WTC11 (cell line): ENCODE results near the gene RIOX2. TPM values are rescaled to one million over a fixed set of nuclear protein-coding genes. Genes with fewer than 3 reads are reported as not detected.

Source experiments
- ATAC-seq: fragments of 200-7000 bp; cut with Tn5 transposase; 2 replicates; pipeline ENCODE4 v1.10.0; 2021; ENCODE audit warnings: mild to moderate bottlenecking, moderate library complexity
- CTCF ChIA-PET: fragments of 300-600 bp; sonication (Branson Sonifier 250); formaldehyde crosslinking; loops from one replicate; lab custom pipeline; 2021; ENCODE audit warnings: antibody characterized with exemption; lab: Charles Lee
- POLR2A ChIA-PET: fragments of 350-600 bp; sonication (Branson Sonifier 250); formaldehyde crosslinking; loops from one replicate; lab custom pipeline; 2021; ENCODE audit warnings: antibody characterized with exemption; lab: Charles Lee
- DNase-seq: peaks from one replicate; pipeline ENCODE4 v3.0.0; 2021; ENCODE audit warnings: low spot score
- H3K27ac Mint-ChIP-seq: 2 replicates; pipeline ENCODE4 v1.8.0; 2021; ENCODE audit warnings: mixed read lengths
- H3K27me3 Mint-ChIP-seq: 2 replicates; pipeline ENCODE4 v1.8.0; 2021; ENCODE audit warnings: low read depth, mild to moderate bottlenecking, moderate library complexity, mixed read lengths
- H3K36me3 Mint-ChIP-seq: 2 replicates; pipeline ENCODE4 v1.8.0; 2021; ENCODE audit warnings: mixed read lengths
- H3K4me1 Mint-ChIP-seq: 2 replicates; pipeline ENCODE4 v1.8.0; 2022; ENCODE audit warnings: mixed read lengths
- H3K4me3 Mint-ChIP-seq: 2 replicates; pipeline ENCODE4 v1.8.0; 2021; ENCODE audit warnings: mild to moderate bottlenecking, moderate library complexity, mixed read lengths
- H3K9me3 Mint-ChIP-seq: 2 replicates; pipeline ENCODE4 v1.8.0; 2021; ENCODE audit warnings: mixed read lengths
- GRHL2 ChIP-seq: fragments of 250-450 bp; sonication (Bioruptor Pico); IDR thresholded peaks from 2 replicates; pipeline ENCODE4 v1.8.0; 2022; ENCODE audit warnings: mild to moderate bottlenecking, moderate library complexity; ENCODE audit not compliant: insufficient replicate concordance, severe bottlenecking
- KAT7 ChIP-seq: sonication (generic); formaldehyde crosslinking; IDR thresholded peaks from 2 replicates; pipeline ENCODE4 v1.8.1; 2023; ENCODE audit warnings: missing genetic modification reagents, mild to moderate bottlenecking, borderline replicate concordance
- MYBL2 ChIP-seq: sonication (generic); formaldehyde crosslinking; IDR thresholded peaks from 2 replicates; pipeline ENCODE4 v1.8.1; 2023; ENCODE audit warnings: mild to moderate bottlenecking, moderate library complexity, missing genetic modification reagents
- NFATC4 ChIP-seq: fragments of 250-450 bp; sonication (Bioruptor Pico); IDR thresholded peaks from 2 replicates; pipeline ENCODE4 v1.9.0; 2021; ENCODE audit warnings: mild to moderate bottlenecking
- NFYB ChIP-seq: sonication (generic); formaldehyde crosslinking; conservative IDR thresholded peaks from 2 replicates; pipeline ENCODE4 v1.8.0; 2022; ENCODE audit warnings: low read depth, missing genetic modification reagents
- NR1H2 ChIP-seq: sonication (generic); formaldehyde crosslinking; IDR thresholded peaks from 2 replicates; pipeline ENCODE4 v1.9.0; 2021; ENCODE audit warnings: mild to moderate bottlenecking, moderate library complexity, missing genetic modification reagents
- NR2C2 ChIP-seq: sonication (generic); formaldehyde crosslinking; IDR thresholded peaks from 2 replicates; pipeline ENCODE4 v1.8.0; 2022; ENCODE audit warnings: mild to moderate bottlenecking, missing genetic modification reagents
- OVOL2 ChIP-seq: fragments of 250-450 bp; sonication (Bioruptor Pico); IDR thresholded peaks from 2 replicates; pipeline ENCODE4 v1.9.0; 2021; ENCODE audit warnings: mild to moderate bottlenecking, borderline replicate concordance
- RORB ChIP-seq: fragments of 250-450 bp; sonication (Bioruptor Pico); IDR thresholded peaks from 2 replicates; pipeline ENCODE4 v1.9.0; 2021; ENCODE audit warnings: mild to moderate bottlenecking
- TP53 ChIP-seq: sonication (generic); formaldehyde crosslinking; IDR thresholded peaks from 2 replicates; pipeline ENCODE4 v1.8.1; 2023; ENCODE audit warnings: mild to moderate bottlenecking, missing genetic modification reagents
- ZNF317 ChIP-seq: sonication (generic); formaldehyde crosslinking; IDR thresholded peaks from 2 replicates; pipeline ENCODE4 v1.8.1; 2023; ENCODE audit warnings: low read depth, mild to moderate bottlenecking, moderate library complexity, missing genetic modification reagents, borderline replicate concordance
- ZNF671 ChIP-seq: fragments of 250-450 bp; sonication (Bioruptor Pico); IDR thresholded peaks from 2 replicates; pipeline ENCODE4 v1.8.0; 2021; ENCODE audit warnings: mild to moderate bottlenecking
- total RNA-seq: library from RNA; stranded (reverse); gene quantifications from 3 replicates; pipeline ENCODE4 v1.2.3, GENCODE V29; 2021
- TF ChIP-seq, protein P1 (sequence below): fragments of 250-450 bp; sonication (Bioruptor Pico); IDR thresholded peaks from 2 replicates; pipeline ENCODE4 v1.9.0; 2021; ENCODE audit warnings: mild to moderate bottlenecking
- TF ChIP-seq, protein P2 (sequence below): sonication (generic); formaldehyde crosslinking; IDR thresholded peaks from 2 replicates; pipeline ENCODE4 v1.8.0; 2022; ENCODE audit warnings: mild to moderate bottlenecking, missing genetic modification reagents
- TF ChIP-seq, protein P3 (sequence below): fragments of 250-450 bp; sonication (Bioruptor Pico); IDR thresholded peaks from 2 replicates; pipeline ENCODE4 v1.9.0; 2021; ENCODE audit warnings: mild to moderate bottlenecking
- TF ChIP-seq, protein P4 (sequence below): fragments of 250-450 bp; sonication (Bioruptor Pico); conservative IDR thresholded peaks from 2 replicates; pipeline ENCODE4 v1.9.0; 2021; ENCODE audit warnings: mild to moderate bottlenecking
- TF ChIP-seq, protein P5 (sequence below): fragments of 250-450 bp; sonication (Bioruptor Pico); IDR thresholded peaks from 2 replicates; pipeline ENCODE4 v1.9.0; 2021; ENCODE audit warnings: mild to moderate bottlenecking, borderline replicate concordance
- TF ChIP-seq, protein P6 (sequence below): sonication (generic); formaldehyde crosslinking; conservative IDR thresholded peaks from 2 replicates; pipeline ENCODE4 v1.8.1; 2023; ENCODE audit warnings: mild to moderate bottlenecking, low read depth, missing genetic modification reagents, moderate library complexity
- TF ChIP-seq, protein P7 (sequence below): fragments of 250-450 bp; sonication (Bioruptor Pico); IDR thresholded peaks from 2 replicates; pipeline ENCODE4 v2.1.2; 2022; ENCODE audit warnings: mild to moderate bottlenecking, moderate library complexity

Gene RIOX2
- total RNA-seq, 1 experiment from 2014 or later, result 11.0 TPM

DNA sequence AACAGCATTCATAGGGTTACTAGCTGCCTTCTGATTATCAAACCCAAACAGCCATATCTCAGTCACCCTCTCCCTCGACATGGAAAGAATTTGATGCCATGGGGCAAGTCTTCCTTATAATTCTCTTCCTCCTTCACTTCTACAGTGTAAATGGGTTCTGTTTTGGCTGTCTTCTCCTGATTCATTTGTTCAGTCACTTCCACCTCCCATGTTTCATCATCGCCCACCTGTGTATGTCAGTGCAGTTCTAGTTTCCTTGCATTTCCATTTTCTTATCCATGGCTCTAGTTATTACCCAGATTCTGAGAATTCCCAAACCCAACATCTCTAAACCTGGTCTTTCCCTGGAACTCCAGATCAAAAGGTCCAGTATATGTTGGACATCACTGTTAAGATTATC lies 41.0 kb downstream of the RIOX2 start (continued):
- TF ChIP-seq, protein P1, sequence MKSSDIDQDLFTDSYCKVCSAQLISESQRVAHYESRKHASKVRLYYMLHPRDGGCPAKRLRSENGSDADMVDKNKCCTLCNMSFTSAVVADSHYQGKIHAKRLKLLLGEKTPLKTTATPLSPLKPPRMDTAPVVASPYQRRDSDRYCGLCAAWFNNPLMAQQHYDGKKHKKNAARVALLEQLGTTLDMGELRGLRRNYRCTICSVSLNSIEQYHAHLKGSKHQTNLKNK, result no peak
- TF ChIP-seq ZNF671 (no peak), NR1H2 (CRISPR knock-in tag) (no peak)

DNA sequence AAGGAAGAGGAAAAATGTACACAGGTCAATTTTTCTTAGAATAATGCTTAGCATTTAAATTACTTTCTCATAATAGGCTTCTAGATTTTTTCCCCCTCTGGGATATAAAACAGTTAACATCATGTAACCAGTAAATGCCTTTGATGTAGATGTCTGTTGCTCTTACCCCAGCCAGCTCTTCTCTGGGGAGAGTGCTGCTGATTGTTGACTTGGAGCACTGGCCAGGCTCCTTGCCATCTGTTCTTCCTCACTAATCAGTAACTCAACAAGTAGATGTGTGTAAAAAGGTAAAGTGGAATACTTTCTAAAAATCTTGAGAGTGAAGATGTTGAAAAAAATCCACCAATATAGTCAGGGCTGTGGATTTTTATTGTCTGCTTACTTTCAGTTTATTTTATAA lies 42.2 kb downstream of the RIOX2 start:
- ChIA-PET CTCF (no interaction called here), POLR2A (no interaction called here)
- H3K9me3 Mint-ChIP-seq, result no peaks in the 10 kb centered on the region
- no peaks in the 10 kb centered on the region for H3K4me1 Mint-ChIP-seq
- peaks cover 15% of the 10 kb centered on the region for H3K36me3 Mint-ChIP-seq
- DNase-seq (no peak), ATAC-seq (no peak)
- H3K4me3 Mint-ChIP-seq, result no peak overlapping the region
- no peak overlapping the region for H3K27ac Mint-ChIP-seq
- TF ChIP-seq, protein P2, sequence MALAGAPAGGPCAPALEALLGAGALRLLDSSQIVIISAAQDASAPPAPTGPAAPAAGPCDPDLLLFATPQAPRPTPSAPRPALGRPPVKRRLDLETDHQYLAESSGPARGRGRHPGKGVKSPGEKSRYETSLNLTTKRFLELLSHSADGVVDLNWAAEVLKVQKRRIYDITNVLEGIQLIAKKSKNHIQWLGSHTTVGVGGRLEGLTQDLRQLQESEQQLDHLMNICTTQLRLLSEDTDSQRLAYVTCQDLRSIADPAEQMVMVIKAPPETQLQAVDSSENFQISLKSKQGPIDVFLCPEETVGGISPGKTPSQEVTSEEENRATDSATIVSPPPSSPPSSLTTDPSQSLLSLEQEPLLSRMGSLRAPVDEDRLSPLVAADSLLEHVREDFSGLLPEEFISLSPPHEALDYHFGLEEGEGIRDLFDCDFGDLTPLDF, result no peak
- TF ChIP-seq ZNF317 (CRISPR knock-in tag) (no peak), MYBL2 (CRISPR knock-in tag) (no peak), NR2C2 (CRISPR knock-in tag) (no peak), GRHL2 (CRISPR knock-in tag) (no peak)
- TF ChIP-seq, protein P3, sequence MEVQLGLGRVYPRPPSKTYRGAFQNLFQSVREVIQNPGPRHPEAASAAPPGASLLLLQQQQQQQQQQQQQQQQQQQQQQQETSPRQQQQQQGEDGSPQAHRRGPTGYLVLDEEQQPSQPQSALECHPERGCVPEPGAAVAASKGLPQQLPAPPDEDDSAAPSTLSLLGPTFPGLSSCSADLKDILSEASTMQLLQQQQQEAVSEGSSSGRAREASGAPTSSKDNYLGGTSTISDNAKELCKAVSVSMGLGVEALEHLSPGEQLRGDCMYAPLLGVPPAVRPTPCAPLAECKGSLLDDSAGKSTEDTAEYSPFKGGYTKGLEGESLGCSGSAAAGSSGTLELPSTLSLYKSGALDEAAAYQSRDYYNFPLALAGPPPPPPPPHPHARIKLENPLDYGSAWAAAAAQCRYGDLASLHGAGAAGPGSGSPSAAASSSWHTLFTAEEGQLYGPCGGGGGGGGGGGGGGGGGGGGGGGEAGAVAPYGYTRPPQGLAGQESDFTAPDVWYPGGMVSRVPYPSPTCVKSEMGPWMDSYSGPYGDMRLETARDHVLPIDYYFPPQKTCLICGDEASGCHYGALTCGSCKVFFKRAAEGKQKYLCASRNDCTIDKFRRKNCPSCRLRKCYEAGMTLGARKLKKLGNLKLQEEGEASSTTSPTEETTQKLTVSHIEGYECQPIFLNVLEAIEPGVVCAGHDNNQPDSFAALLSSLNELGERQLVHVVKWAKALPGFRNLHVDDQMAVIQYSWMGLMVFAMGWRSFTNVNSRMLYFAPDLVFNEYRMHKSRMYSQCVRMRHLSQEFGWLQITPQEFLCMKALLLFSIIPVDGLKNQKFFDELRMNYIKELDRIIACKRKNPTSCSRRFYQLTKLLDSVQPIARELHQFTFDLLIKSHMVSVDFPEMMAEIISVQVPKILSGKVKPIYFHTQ, result no peak
- TF ChIP-seq, protein P4, sequence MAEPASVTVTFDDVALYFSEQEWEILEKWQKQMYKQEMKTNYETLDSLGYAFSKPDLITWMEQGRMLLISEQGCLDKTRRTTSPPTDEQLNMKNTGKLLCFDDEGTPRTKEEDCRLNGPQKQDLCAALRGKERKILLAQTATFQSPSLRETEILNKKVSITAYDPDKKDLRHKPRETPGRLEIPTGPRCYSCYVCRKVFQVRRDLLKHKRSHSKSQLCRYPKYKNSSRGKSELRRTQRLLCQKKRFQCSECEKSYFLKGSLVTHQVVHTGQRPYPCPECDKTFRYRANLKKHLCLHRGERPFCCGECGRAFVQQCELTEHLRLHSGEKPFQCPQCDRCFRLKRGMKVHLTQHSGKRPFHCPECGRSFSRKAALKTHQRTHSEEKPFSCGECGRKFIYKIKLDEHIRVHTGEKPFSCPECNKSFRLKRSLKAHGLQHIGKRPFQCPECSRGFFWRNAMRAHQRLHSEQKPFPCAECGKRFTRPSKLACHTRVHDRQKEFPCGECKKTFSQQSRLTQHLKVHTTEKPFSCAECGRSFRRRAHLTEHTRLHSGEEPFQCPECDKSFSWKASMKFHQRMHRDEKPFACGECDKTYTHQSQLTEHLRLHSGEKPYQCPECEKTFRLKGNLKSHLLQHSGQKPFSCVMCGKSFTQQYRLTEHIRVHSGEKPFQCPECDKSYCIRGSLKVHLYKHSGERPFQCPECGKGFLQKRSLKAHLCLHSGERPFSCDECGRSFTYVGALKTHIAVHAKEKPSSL (CRISPR knock-in tag), result no peak
- TF ChIP-seq, protein P5, sequence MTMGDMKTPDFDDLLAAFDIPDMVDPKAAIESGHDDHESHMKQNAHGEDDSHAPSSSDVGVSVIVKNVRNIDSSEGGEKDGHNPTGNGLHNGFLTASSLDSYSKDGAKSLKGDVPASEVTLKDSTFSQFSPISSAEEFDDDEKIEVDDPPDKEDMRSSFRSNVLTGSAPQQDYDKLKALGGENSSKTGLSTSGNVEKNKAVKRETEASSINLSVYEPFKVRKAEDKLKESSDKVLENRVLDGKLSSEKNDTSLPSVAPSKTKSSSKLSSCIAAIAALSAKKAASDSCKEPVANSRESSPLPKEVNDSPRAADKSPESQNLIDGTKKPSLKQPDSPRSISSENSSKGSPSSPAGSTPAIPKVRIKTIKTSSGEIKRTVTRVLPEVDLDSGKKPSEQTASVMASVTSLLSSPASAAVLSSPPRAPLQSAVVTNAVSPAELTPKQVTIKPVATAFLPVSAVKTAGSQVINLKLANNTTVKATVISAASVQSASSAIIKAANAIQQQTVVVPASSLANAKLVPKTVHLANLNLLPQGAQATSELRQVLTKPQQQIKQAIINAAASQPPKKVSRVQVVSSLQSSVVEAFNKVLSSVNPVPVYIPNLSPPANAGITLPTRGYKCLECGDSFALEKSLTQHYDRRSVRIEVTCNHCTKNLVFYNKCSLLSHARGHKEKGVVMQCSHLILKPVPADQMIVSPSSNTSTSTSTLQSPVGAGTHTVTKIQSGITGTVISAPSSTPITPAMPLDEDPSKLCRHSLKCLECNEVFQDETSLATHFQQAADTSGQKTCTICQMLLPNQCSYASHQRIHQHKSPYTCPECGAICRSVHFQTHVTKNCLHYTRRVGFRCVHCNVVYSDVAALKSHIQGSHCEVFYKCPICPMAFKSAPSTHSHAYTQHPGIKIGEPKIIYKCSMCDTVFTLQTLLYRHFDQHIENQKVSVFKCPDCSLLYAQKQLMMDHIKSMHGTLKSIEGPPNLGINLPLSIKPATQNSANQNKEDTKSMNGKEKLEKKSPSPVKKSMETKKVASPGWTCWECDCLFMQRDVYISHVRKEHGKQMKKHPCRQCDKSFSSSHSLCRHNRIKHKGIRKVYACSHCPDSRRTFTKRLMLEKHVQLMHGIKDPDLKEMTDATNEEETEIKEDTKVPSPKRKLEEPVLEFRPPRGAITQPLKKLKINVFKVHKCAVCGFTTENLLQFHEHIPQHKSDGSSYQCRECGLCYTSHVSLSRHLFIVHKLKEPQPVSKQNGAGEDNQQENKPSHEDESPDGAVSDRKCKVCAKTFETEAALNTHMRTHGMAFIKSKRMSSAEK (CRISPR knock-in tag), result no peak
- TF ChIP-seq, all 79 proteins: peak for 0
- H3K27me3 Mint-ChIP-seq, result no peaks in the 10 kb centered on the region

DNA sequence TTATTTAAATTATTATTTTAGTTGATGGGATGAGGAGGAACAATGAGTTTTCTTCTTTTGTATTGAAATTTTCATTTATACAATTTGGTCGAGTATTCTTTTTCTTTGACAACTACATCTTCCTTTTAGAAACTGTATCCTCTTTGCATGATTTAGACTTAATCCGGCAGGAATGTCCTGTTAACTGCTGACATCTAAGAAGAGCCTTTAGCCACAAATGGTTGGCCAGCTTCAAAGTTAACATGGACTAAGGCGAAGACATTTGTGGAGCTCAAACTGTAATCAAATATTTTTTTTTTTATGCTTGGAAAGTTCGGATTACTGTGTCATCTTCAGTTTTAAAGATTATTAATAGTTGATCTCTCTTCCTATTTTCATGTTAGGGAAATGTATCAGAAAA lies 43.2 kb downstream of the RIOX2 start:
- ATAC-seq (no peak), DNase-seq (no peak)
- H3K27ac Mint-ChIP-seq, result no peak overlapping the region
- no peaks in the 10 kb centered on the region for H3K9me3 Mint-ChIP-seq
- H3K36me3 Mint-ChIP-seq, result peaks cover 12% of the 10 kb centered on the region
- no peaks in the 10 kb centered on the region for H3K27me3 Mint-ChIP-seq
- ChIA-PET POLR2A (no interaction called here), CTCF (no interaction called here)
- no peaks in the 10 kb centered on the region for H3K4me1 Mint-ChIP-seq
- no peak overlapping the region for H3K4me3 Mint-ChIP-seq
- TF ChIP-seq TP53 (CRISPR knock-in tag) (no peak), KAT7 (CRISPR knock-in tag) (no peak), NFYB (CRISPR knock-in tag) (no peak), NFATC4 (CRISPR knock-in tag) (no peak), RORB (CRISPR knock-in tag) (no peak), OVOL2 (CRISPR knock-in tag) (no peak), ZNF317 (CRISPR knock-in tag) (no peak)
- TF ChIP-seq, protein P6, sequence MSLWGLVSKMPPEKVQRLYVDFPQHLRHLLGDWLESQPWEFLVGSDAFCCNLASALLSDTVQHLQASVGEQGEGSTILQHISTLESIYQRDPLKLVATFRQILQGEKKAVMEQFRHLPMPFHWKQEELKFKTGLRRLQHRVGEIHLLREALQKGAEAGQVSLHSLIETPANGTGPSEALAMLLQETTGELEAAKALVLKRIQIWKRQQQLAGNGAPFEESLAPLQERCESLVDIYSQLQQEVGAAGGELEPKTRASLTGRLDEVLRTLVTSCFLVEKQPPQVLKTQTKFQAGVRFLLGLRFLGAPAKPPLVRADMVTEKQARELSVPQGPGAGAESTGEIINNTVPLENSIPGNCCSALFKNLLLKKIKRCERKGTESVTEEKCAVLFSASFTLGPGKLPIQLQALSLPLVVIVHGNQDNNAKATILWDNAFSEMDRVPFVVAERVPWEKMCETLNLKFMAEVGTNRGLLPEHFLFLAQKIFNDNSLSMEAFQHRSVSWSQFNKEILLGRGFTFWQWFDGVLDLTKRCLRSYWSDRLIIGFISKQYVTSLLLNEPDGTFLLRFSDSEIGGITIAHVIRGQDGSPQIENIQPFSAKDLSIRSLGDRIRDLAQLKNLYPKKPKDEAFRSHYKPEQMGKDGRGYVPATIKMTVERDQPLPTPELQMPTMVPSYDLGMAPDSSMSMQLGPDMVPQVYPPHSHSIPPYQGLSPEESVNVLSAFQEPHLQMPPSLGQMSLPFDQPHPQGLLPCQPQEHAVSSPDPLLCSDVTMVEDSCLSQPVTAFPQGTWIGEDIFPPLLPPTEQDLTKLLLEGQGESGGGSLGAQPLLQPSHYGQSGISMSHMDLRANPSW (CRISPR knock-in tag), result no peak
- TF ChIP-seq, protein P7, sequence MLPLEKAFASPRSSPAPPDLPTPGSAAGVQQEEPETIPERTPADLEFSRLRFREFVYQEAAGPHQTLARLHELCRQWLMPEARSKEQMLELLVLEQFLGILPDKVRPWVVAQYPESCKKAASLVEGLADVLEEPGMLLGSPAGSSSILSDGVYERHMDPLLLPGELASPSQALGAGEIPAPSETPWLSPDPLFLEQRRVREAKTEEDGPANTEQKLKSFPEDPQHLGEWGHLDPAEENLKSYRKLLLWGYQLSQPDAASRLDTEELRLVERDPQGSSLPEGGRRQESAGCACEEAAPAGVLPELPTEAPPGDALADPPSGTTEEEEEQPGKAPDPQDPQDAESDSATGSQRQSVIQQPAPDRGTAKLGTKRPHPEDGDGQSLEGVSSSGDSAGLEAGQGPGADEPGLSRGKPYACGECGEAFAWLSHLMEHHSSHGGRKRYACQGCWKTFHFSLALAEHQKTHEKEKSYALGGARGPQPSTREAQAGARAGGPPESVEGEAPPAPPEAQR (CRISPR knock-in tag), result no peak
